Gastrocnemius medialis (tissue), 4 donors: Measurements from ENCODE around the gene HSPA8.

ENCODE experiments used
- CTCF ChIP-seq, 5 experiments: fragments of 450-650 bp in 3 of 5; fragments of 200-600 bp in 2 of 5; sonication (generic) in 2 of 5; IDR thresholded peaks in 4 of 5; conservative IDR thresholded peaks in 1 of 5; 1 replicate in 4 of 5; 2 replicates in 1 of 5; pipeline ENCODE4 v1.5.1; 2016 to 2019; ENCODE audit warnings: antibody characterized with exemption in 5 of 5, mild to moderate bottlenecking in 3 of 5, moderate library complexity in 3 of 5
- POLR2A ChIP-seq, 2 donors: fragments of 450-650 bp; IDR thresholded peaks; one replicate each; pipeline ENCODE4 v1.6.1; 2017; ENCODE audit warnings: antibody characterized with exemption in 2 of 2, mild to moderate bottlenecking in 2 of 2, moderate library complexity in 2 of 2

DNA sequence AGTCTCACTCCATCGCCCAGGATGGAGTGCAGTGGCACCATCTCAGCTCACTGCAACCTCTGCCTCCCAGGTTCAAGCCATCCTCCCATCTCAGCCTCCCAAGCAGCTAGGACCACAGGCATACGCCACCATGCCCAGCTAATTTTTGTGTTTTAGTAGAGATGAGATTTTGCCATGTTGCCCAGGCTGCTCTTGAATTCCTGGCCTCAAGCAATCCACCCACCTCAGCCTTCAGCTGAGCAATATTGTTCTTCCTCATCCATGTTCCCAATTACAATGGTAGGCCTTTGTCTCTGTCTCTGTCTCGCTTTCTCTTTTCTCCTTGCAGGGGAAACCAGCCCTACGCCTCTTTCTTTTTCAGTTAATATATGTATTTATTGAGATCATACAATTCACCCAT, 10.3 kb downstream of the HSPA8 start:
- TF ChIP-seq CTCF (IDR thresholded peaks at IDR 0.05 in 4 of 5, conservative IDR thresholded peaks at IDR 0.05 in 1 of 5) (no peak), POLR2A (IDR thresholded peaks at IDR 0.05) (no peak)
